SK-N-MC (cell line): ENCODE measurements around the gene SCG3.

Experiments used
- EZH2 ChIP-seq: fragments of 200-600 bp; sonication (generic); IDR thresholded peaks from one replicate; pipeline ENCODE4 v1.6.1; 2017; ENCODE audit warnings: antibody characterized with exemption
- POLR2AphosphoS5 ChIP-seq: IDR thresholded peaks from 2 replicates; pipeline ENCODE4 v1.6.1; 2012; ENCODE audit warnings: mild to moderate bottlenecking, low read depth, low read length, borderline replicate concordance

DNA sequence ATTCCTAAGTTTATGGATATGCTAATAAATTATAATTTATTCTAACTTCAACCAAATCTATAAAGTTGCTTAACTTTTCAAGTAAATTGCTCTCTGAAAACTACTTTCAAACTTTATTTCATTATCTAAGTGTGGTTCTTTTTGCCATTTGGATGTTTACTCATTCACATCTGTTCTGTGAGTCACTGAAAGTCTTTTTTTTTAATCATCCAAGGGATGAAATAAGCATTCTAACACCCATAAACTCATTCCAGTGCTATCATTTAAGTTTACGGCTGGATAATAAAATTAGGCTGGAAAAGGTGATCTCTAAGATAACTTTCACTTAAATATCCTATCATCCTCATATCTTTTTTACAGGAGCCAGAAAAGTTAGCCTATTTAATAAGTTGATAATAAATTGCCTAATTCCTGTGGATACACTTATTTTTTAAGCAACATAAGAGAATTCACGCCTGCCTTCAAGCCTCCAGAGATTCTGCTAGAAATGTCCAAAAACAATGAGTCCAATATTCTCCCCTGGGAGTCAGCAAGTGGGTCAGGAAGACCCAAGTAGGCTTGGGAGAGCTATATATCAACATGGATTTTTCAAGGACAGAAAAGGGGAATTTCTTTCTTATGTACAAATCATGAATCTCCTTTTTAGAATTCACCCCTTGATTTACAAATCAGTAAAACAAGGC is 25.8 kb downstream of the SCG3 start:
- TF ChIP-seq EZH2 = no peak
- no peak for TF ChIP-seq POLR2AphosphoS5
